ENCODE measurements around the gene PLEKHB2.

GRCh38 chr2:131132729-131133128 lies 27.6 kb downstream of the PLEKHB2 start:
- no peak for TF ChIP-seq ETS1 (IDR thresholded peaks at IDR 0.05)
- TF ChIP-seq EZH2phosphoT487 (IDR thresholded peaks at IDR 0.05; ENCODE audit: unreplicated experiment) = no peak
- no peak for TF ChIP-seq CTCF (conservative IDR thresholded peaks at IDR 0.05; ENCODE audit: low read depth in 2 of 2)
- TF ChIP-seq EZH2 (IDR thresholded peaks at IDR 0.05; ENCODE audit: low read depth, unreplicated experiment) = no peak
- no peak for TF ChIP-seq POLR2AphosphoS5 (IDR thresholded peaks at IDR 0.05; ENCODE audit: low read depth)
- TF ChIP-seq ZNF331 (CRISPR knock-in tag; IDR thresholded peaks at IDR 0.05; ENCODE audit: low read depth) = no peak
- TF ChIP-seq REST (IDR thresholded peaks at IDR 0.05; ENCODE audit: unreplicated experiment) = no peak
- no peak for TF ChIP-seq JUNB (IDR thresholded peaks at IDR 0.05; ENCODE audit: unreplicated experiment)
- no peak for TF ChIP-seq ZNF462 (CRISPR knock-in tag; IDR thresholded peaks at IDR 0.05)
- TF ChIP-seq CREB1 (CRISPR knock-in tag; IDR thresholded peaks at IDR 0.05; ENCODE audit: low read depth) = no peak
- no peak for TF ChIP-seq STAT1 (IDR thresholded peaks at IDR 0.05; ENCODE audit: unreplicated experiment)
- no peak for TF ChIP-seq NANOG (IDR thresholded peaks at IDR 0.05; ENCODE audit: borderline replicate concordance)
- TF ChIP-seq ZNF114 (CRISPR knock-in tag; IDR thresholded peaks at IDR 0.05) = no peak

All from GM23338 (cell line).